HepG2 (cell line): Measurements from ENCODE around the gene LRRC8E. TPM values are rescaled to one million over a fixed set of nuclear protein-coding genes. Genes with fewer than 3 reads are reported as not detected.
A peak's percentile ranks its signal among the peaks of the same experiment; 100 is the strongest.

ENCODE experiments used
- ATAD3A ChIP-seq: sonication (generic); formaldehyde crosslinking; IDR thresholded peaks from 2 replicates; pipeline ENCODE4 v1.4.0; 2020; ENCODE audit warnings: missing genetic modification reagents
- CENPX ChIP-seq: sonication (generic); formaldehyde crosslinking; IDR thresholded peaks from 2 replicates; pipeline ENCODE4 v1.9.0; 2021; ENCODE audit warnings: mild to moderate bottlenecking, missing genetic modification reagents, moderate library complexity
- HOXA9 ChIP-seq: sonication (generic); formaldehyde crosslinking; IDR thresholded peaks from 2 replicates; pipeline ENCODE4 v1.8.1; 2022; ENCODE audit warnings: missing genetic modification reagents, mild to moderate bottlenecking, moderate library complexity, borderline replicate concordance
- IRF9 ChIP-seq: sonication (generic); formaldehyde crosslinking; IDR thresholded peaks from 2 replicates; pipeline ENCODE4 v1.8.0; 2022; ENCODE audit warnings: missing genetic modification reagents, mild to moderate bottlenecking, borderline replicate concordance
- KDM3A ChIP-seq: IDR thresholded peaks from 2 replicates; pipeline ENCODE4 v1.6.1; 2018; ENCODE audit warnings: low read depth, missing compliant biosample characterization
- PAXIP1 ChIP-seq: sonication (generic); formaldehyde crosslinking; conservative IDR thresholded peaks from 2 replicates; pipeline ENCODE4 v1.4.0; 2020; ENCODE audit warnings: mild to moderate bottlenecking, missing genetic modification reagents, moderate library complexity
- RERE ChIP-seq: IDR thresholded peaks from 2 replicates; pipeline ENCODE4 v1.6.1; 2016; ENCODE audit warnings: low read depth, missing genetic modification reagents, missing compliant biosample characterization
- TEAD3 ChIP-seq: optimal IDR thresholded peaks from 2 replicates; pipeline ENCODE3; 2016; ENCODE audit warnings: borderline replicate concordance
- ZBTB10 ChIP-seq: sonication (generic); formaldehyde crosslinking; IDR thresholded peaks from 2 replicates; pipeline ENCODE4 v1.4.0; 2020; ENCODE audit warnings: missing genetic modification reagents, borderline replicate concordance
- ZFP1 ChIP-seq: IDR thresholded peaks from 2 replicates; pipeline ENCODE4 v1.6.1; 2016
- ZFP37 ChIP-seq: sonication (generic); formaldehyde crosslinking; IDR thresholded peaks from 2 replicates; pipeline ENCODE4 v1.4.0; 2020; ENCODE audit warnings: missing genetic modification reagents, borderline replicate concordance
- ZMYM4 ChIP-seq: sonication (generic); formaldehyde crosslinking; IDR thresholded peaks from 2 replicates; pipeline ENCODE4 v1.8.1; 2023; ENCODE audit warnings: mild to moderate bottlenecking, missing genetic modification reagents
- ZNF503 ChIP-seq: sonication (generic); formaldehyde crosslinking; IDR thresholded peaks from 2 replicates; pipeline ENCODE4 v1.4.0; 2020; ENCODE audit warnings: missing genetic modification reagents
- polyA plus RNA-seq, 8 experiments: library from polyadenylated mRNA; depleted of rRNA in 3 of 8; stranded (reverse) in 7 of 8; unstranded in 1 of 8; fragments of >200 nt; fragmentation: Illumina TruSeq in 4 of 8; extraction: Trizol in 4 of 8; gene quantifications; 2 replicates each; pipeline versions ENCODE4 v1.2.1 to v1.2.3, GENCODE V29; 2011 to 2016; ENCODE audit warnings: low read depth in 4 of 8, missing spikeins in 1 of 8, mixed read lengths in 1 of 8; ENCODE audit not compliant: insufficient read depth in 1 of 8
- total RNA-seq, 5 experiments: library from RNA; depleted of rRNA; stranded (reverse); fragments of >200 nt; fragmentation: Illumina TruSeq; extraction: Trizol; gene quantifications; 2 replicates each; pipeline ENCODE4 v1.2.3, GENCODE V29; 2016; ENCODE audit warnings: low read depth in 1 of 5

The LRRC8E gene
- total and polyA plus RNA-seq, 2 of the 13 experiments (the other 11 are each of a cell fraction or from before 2014, with no cell fraction given): 8.0 to 10.3 TPM

- TF ChIP-seq RERE (CRISPR knock-in tag) (no peak), PAXIP1 (CRISPR knock-in tag) (peak; percentile 76), ZFP1 (0 out of 2 replicates have a peak, but pooled peaks have one; percentile 18), ZBTB10 (CRISPR knock-in tag) (no peak; the same call in 1 of the 2 replicates), HOXA9 (CRISPR knock-in tag) (no peak; the same call in 1 of the 2 replicates), CENPX (no peak), ATAD3A (CRISPR knock-in tag) (peak; percentile 32; the same call in 1 of the 2 replicates), ZMYM4 (CRISPR knock-in tag) (peak; percentile 72; the same call in 1 of the 2 replicates), IRF9 (CRISPR knock-in tag) (peak; percentile 83), KDM3A (CRISPR knock-in tag) (no peak), ZNF503 (no peak), TEAD3 (CRISPR knock-in tag) (peak; percentile 87), ZFP37 (peak; percentile 71; the same call in 1 of the 2 replicates)
These were observed 15.1 kb downstream of the LRRC8E start, which contains the start of gene MAP2K7 (continued) for GRCh38 chr19:7903244-7904073.
